OCI-LY3 (cell line): Measurements from ENCODE around the gene FGD2.

Source experiments
- EZH2phosphoT487 ChIP-seq: fragments of 200-600 bp; shearing (Covaris generic); IDR thresholded peaks from 2 replicates; pipeline ENCODE4 v1.6.1; 2018; ENCODE audit warnings: antibody characterized with exemption, mixed run types, low read depth
- TF ChIP-seq, protein P1 (sequence below): fragments of 200-600, 300-600 bp; sonication (generic); IDR thresholded peaks from 2 replicates; pipeline ENCODE4 v1.5.1; 2014; ENCODE audit warnings: antibody characterized with exemption, low read length, low read depth

- TF ChIP-seq, protein P1, sequence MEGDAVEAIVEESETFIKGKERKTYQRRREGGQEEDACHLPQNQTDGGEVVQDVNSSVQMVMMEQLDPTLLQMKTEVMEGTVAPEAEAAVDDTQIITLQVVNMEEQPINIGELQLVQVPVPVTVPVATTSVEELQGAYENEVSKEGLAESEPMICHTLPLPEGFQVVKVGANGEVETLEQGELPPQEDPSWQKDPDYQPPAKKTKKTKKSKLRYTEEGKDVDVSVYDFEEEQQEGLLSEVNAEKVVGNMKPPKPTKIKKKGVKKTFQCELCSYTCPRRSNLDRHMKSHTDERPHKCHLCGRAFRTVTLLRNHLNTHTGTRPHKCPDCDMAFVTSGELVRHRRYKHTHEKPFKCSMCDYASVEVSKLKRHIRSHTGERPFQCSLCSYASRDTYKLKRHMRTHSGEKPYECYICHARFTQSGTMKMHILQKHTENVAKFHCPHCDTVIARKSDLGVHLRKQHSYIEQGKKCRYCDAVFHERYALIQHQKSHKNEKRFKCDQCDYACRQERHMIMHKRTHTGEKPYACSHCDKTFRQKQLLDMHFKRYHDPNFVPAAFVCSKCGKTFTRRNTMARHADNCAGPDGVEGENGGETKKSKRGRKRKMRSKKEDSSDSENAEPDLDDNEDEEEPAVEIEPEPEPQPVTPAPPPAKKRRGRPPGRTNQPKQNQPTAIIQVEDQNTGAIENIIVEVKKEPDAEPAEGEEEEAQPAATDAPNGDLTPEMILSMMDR, result no peak
- TF ChIP-seq EZH2phosphoT487, result no peak
Observed at GRCh38 chr6:36975231-36976006, 30.0 kb upstream of the FGD2 start.
